IPS DF 19.7 (cell line): ENCODE results near the gene RHOH.
"Not testable (repeated sequence)": the region's sequence is repeated elsewhere in the genome, so short reads cannot be mapped to it uniquely, and the experiment has no call there.

Experiments
- DNase-seq: peaks from one replicate; pipeline ENCODE4 v3.0.0-alpha.2; 2013; ENCODE audit warnings: low read depth, low spot score

Gene RHOH

DNA sequence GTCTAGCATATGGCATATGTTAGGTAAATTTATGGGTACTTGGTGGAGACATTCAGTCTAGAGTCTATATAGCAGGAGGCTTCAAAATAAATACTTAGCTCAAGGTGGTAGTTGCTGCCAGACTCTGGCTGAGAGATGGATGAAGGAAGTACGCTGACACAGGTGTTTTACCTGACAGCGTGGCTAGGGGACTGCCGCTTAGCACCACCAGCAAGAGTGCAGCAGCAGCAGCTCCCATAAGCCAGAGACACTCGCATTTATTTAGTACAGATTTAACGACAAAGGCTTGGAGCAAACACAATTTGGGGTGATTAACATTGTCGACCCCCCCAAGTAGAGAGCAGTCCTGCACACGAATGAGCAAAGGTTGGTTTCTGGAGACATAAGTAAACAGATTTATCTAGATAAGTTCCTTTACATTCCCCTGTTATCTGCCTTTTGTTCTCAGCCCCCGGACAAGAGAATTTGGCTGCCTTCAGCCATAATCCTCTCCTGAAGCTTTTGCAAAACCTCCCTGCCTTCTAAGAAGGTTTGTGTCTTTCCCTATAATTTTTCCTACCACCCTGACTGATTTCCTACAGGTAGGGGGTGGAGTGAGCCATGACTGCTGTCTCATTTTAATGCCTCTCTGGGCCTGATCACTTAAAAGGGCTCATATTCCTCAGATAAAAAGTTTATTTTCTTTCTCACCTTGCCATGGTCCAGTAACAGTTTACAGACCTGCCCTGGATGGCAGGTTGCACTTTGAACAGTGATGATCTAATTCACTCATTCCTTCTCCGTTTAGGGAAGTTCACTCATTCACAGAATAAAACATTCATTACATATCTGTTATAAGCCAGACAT is 64.6 kb downstream of the RHOH start:
- no peak for DNase-seq

DNA sequence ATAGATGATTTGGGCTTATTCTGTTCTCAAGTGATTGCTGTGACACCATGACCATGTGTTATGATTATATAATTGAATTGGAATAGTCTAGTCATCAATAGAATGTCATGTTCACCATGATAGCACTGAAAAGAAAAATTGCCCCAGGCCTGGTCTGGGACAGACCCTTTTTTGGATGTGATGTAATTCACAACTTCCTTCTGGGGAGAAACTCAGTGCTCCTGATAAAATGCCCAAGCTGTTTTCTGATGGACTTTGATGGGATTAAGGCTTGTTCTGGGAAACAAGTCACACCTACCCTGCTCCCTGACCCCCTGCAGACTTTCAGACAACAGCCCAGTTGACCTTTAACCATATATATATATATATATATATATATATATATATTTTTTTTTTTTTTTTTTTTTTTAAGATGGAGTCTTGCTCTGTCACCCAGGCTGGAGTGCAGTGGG is 65.3 kb downstream of the RHOH start:
- DNase-seq = no peak

DNA sequence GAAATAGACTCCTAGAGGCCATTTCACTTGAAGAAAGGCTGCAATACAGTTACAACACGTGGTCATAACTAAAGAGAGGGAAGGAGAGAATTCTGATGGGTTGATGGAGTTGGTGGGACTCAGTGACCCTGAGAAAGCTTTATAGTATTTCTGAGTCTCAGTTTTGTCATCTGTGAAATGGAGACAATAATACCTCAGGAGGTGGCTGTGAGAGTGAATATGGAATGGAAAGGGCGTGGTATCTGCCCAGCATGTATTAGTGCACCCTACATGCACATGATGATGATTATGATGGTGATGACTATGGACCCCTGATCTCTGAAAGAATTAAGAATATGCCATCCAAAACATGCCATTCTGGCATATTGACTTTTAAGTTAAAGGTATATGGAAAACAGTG is 66.0 kb downstream of the RHOH start:
- no peak for DNase-seq

DNA sequence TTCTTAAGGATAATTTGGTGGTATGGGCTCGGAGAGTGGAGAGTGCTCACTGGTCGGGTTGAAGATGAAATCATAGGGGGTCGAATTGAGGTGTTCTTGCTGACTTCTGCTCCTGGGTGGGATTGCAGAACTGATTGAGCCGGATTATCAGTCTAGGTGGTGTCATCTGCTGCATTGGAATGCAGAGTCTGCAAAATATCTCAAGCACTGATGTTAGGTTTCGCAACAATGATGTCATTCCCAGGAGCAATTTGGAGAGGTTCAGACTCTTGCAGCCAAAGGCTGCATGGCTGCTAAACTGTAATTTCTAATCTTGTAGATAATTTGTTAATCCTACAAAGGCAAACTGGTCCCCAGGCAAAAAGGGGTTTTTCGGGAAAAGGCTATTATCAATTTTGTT is 67.7 kb downstream of the RHOH start:
- DNase-seq = no peak

DNA sequence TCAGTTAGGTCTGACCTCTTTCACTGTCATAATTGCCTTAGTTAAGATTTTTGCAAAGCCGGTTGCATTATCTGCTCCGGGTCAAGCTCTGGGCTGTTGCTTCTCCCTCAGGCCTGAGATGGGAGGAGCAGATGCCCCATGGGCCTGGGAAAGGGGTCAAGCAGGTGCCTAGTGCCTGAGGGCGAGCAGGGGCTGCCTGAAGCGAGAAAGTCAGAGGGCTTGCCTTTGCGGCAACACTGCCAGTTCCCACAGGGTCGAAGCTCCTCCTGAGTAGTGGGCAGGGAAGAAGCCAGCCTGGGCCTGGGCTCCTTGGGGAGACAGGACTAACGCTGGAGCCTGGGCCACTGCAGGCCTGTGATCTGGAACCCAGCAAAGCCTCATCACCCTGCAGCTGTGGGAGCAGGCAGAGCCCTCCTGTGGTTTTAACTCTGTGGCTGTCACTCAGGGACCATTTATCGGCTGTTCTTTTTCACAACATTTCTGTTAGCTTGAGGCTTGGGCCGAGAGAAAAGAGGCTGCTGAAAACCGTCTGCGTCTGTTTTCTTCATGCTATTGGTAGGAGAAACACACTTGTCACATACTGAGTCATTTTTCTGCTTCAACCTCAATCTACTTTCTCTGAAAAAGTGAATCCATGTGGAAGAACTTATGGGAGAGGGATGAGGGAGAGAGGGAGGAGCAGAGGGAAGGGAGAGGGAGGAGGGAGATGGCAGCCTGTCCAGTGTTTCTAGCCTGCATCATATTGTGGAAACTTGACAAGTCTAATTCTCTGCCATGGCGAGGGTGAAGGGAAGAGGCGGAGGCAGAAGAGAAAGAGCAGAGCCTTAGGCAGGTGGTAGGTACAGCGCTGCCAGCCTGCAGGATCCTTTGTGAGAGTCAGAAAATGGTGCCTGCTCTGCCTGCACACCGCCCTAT is 68.4 kb downstream of the RHOH start:
- DNase-seq = no peak

DNA sequence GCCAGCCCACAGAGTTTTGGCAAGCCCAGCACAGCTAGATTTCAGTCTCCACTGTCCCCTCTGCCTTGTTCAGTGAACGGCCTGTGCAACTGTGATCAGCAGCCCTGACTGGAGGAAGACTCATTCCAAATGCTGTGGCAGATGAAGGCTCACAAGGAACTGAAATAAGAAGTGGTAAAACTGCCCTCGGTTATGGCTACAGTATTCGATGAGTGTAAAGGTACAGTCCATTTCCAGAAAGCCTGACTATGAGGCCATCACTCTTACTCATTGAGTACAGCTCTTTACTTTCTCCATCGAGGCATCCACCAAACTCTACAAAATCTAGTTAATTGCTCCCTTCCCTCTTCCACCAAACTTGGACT is 69.1 kb downstream of the RHOH start:
- no peak for DNase-seq

DNA sequence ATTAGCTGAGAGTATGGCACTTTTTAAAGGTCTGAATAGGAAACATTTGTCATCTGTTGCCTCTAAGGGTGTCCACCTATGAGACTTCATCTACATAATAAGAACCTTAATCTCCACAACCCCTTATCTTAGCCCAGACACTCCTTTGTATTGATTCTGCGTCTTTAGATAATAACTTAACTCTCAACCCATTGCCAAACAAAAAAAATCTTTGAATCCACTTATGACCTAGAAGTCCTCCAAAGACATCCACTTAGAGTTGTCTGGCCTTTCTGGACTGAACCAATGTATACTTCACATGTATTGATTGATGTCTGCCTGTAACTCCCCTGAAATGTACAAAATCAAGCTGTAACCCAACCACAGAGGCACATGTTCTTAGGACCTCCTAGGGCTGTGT is 72.3 kb downstream of the RHOH start:
- DNase-seq = no peak

DNA sequence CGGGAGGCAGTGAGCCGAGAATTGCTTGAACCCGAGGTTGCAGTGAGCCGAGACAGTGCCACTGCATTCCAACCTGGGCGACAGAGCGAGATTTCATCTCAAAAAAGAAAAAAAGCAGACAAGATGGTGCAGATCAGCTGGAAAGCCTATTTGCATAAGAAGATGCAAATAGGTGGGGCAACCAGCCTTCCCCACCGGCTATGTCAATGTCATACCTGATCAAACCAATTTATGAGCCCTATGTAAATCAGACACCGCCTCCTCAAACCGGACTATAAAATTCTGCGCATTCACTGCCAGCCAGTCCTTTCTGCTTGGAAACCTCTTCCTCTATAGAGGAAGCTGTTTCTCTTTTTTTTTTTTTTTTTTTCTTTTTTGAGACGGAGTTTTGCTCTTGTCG is 73.8 kb downstream of the RHOH start:
- DNase-seq = no peak

DNA sequence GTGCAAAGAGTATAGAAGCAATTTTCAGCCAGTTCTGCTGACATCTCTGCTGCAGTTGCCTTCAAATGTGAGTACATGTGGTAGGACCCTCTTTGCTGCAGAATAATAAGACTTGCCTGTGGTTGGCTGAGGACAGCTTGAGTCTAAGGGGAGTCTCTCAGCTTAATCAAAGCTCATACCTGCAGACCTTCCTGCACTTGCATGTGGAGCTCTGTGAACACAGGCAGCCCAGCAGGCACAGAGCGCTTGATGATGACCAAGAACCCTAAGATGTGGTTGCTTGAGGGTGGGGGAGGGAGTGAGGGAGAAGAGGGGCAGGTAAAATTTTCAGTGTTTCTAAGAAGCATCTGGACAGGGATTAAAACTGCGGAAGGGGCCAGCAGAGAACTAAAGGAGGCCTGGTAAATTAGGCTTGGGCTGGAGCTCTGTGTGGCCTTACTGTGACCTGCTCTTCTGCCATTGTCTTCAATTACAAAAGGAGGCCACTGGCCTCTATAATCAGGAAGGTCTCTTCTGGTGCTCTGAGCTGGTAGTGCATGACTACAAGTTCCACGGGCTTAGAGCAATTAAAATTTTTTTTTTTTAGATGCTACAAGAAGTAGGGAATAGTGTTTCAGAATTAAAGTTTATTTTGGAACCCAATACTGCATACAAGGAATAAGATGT is 78.4 kb downstream of the RHOH start:
- DNase-seq = no peak

DNA sequence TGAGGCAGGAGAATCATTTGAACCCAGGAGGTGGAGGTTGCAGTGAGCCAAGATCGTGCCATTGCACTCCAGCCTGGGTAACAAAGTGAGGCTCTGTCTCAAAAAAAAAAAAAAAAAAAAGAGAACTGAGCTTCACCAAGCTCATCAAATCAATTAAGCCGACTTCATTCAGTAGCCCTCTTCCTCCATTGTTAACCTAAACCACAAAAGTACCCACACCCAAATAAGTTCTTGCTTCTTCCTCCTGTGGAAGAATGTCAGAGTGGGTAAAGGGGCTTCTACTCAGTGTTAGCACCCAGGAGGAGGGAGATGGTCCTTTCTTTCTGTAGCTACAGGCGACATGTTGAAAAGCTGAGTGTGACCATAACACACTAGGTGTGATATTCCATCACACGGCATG is 79.7 kb downstream of the RHOH start:
- no peak for DNase-seq

DNA sequence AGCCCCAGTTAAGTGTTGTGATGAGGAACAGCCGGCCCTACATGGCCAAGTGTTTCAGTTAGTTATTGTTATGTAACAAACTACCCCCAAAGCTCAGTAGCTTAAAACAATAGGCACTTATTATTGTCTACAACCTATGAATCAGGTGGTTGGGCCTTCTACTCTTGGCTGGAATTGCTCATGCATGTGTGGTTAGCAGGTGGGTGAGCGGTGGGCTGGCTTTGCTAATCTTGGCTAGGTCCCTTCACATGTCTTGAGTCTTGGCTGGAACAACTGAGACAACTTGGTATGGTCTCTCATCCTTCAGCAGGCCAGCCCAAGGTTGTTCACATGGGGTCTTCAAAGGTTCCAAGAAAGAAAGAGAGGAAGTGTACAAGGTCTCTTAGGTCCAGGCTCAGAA is 83.8 kb downstream of the RHOH start:
- DNase-seq = no peak

DNA sequence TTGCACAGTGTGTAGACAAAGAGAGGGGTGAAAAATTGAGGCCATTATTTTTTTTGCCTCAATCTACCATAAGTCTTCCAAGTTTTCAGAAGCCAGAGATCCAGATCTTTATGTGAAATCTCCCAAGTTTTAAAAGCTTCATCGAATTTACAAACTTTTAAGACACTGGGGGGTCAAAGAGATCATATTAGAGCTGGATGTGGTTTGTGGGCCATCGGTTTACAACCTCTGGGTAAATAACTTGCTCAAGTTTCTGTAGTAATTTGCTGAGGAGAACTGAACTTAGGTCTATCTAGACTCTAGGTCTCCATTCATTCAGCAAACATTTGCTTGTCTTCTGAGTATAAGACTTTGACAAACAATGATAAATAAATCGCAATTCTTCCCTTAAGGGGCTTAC is 84.3 kb downstream of the RHOH start:
- no peak for DNase-seq

DNA sequence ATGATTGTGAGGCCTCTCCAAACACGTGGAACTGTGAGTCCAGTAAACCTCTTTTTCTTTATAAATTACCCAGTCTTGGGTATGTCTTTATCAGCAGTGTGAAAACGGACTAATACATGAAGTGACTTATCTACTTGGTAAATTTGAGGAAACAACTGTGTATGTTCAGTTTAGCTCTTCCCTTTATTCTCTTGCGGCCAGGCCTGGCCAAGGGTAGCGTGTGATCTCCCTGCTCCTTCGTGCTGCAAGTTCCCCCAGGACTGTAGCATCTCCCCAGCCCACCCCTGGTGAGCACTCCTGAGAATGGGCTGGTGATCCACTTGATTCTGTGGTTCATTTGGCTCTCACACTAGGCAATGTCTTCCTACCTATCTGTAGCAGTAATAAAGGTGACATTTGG is 85.1 kb downstream of the RHOH start:
- DNase-seq = no peak

DNA sequence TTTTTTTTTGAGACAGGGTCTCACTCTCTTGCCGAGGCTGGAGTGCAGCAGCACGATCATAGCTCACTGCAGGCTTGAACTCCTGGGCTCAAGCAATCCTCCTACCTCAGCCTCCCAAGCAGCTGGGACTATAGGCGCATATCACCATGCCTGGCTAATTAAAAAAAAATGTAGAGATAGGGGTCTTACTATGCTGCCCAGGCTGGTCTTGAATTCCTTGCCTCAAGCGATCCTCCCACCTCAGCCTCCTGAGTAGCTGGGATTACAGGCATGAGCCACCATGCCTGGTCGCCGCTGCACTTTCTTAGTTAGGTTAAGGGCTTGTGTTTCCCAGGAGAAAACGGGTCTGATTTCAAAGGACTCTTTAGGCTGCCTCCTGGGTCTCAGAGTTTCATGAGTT is 86.0 kb downstream of the RHOH start:
- not testable (repeated sequence) for DNase-seq

DNA sequence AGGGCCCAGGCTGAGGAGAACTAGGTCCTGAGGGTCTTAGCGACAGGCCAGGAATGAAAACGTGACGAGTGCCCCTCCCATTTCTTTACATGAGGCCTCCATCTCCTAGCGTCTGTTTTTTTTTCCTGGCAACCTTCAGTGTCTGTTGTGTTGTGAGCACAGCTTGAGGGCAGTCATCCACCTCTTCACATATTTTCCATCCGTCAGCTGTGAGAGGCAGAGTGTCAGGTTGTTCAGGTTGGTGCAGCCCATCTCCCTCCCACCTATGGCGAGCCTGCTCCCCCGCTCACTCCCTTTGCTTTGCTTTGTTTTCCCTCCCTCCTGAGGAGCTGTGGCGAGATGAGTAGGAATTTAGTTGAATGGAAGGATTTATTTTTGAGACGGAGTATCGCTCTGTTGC is 86.6 kb downstream of the RHOH start:
- DNase-seq = no peak

DNA sequence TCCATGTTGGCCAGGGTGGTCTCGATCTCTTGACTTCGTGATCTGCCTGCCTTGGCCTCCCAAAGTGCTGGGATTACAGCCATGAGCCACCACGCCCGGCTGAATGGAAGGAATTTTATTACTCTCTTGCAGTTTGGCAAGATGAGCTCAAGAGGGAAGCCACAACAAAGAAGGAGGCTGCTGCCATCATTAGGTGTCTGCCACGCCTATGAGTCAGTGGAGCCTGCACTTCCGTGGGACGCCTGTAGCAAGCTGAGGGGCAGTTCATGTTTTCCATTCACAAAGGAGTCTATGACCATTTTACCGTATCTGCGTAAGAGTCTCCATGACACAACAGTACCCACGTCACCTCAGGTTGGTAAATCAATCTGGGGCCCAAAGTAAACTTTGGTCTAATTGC is 87.1 kb downstream of the RHOH start:
- no peak for DNase-seq

DNA sequence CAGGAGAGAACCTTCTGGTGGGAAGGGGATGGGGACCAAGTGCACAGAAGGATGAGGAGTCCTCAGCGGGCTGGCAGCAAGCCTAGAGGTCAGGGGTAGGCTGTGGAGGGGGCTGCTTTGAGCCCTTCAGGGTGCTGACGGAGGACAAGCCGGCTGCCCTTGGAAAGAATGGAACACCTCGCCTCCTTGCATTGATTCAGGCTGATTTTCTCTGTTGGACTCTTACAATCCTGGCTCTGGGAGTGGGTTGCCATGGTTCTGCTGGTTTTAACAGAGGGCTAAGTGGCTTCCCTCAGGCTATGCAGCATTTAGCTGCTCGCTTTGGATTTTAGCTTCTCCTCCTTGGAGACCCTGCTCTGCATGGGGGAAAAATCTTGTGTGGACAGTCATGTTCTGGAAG is 88.9 kb downstream of the RHOH start:
- DNase-seq = no peak

DNA sequence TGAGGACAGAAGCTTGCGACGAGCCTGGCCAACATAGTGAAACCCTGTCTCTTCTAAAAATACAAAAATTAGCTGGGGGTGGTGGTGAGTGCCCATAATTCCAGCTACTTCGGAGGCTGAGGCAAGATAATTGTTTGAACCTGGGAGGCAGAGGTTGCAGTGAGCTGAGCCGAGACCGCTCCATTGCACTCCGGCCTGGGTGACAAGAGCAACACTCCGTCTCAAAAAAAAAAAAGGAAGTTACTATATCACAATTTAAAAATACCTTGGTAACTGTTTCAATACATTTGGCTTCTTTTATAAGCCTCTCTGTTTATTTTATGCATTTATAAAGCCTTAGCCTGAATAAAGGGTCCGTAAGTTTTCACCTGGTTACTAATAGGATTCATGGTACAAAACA is 91.7 kb downstream of the RHOH start:
- DNase-seq = no peak

DNA sequence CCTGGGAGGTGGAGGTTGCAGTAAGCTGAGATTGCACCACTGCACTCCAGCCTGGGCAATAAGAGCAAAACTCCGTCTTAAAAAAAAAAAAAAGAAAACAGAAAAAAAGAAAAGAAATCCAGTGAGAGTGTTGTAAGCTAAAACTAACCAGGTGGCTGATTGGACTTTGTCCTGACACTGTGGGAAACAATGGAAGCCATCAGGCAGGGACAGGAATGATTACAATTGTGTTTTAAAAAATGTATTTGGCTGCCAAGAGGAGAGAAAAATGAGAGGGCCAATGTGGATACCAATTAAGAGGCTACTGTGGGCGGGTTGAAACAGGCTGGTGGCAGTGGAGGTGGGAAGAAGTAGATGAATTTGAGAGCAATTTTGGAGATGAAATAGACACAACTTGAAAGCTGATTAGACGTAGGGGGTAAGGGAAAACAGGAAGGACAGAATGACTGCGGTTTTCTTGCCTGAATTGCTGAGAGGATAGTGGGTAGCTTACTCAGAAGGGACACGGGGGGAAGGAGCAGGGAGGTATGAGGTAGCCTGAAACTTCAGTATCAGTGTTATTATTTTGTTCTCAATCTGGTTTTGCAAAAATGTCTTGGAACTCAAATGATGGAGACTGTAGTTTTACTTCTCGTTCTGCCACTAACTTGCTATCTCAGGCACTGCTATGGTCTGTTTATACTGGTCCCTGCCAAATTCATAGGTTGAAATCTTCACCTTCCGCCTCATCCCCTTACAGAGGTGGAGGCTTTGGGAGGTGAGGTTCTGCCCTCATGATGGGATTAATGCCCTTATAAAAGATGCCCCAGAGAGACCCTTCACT is 92.7 kb downstream of the RHOH start:
- DNase-seq = no peak

DNA sequence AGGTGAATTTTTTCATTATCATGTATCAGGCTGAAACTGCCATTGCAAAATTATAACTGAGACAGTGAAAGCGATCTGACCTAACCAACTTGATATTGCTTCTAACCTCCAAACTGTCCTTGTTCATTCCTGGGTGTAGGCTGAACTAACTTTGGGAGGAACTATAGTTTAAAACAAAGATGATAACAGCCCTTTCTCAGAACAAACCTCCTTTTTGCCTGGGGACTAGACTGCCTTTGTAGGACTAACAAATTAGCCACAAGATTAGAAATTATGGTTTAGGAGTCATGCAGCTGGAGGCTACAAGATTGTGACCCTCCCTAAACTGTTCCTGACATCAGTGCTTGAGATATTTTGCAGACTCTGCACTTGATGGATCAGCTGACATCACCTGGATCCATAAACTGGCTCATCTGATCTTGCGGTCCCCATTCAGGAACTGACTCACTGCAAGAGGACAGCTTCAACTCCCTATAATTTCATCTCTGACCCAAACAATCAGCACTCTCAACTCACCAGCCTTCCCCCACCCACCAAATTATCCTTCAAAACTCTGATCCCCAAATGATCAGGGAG is 93.9 kb downstream of the RHOH start:
- DNase-seq = not testable (repeated sequence)

DNA sequence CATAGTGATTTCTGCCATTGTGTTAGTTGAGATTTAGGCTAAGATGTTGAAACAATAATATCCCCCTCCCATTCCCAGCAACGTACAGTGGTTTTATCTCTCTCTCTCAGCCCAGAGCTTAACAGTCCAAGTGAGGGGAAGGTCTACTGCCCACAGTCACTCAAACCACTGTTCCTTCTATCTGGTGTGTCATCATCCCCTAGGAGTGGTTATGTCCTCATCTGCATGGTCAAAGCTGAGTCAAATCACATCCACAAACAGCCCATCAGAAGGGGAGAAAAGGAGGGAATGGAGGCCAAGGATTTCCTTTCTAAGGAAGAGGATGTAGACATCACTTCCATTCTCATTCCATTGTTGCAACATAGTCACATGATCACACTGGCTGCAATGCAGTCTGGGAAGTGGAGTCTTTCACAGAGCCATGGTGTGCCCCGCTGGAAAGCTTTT is 95.5 kb downstream of the RHOH start:
- DNase-seq = no peak
